ENCODE results near the gene CNMD.
"Not testable (repeated sequence)": the region's sequence is repeated elsewhere in the genome, so short reads cannot be mapped to it uniquely, and the experiment has no call there.

Gene CNMD

DNA sequence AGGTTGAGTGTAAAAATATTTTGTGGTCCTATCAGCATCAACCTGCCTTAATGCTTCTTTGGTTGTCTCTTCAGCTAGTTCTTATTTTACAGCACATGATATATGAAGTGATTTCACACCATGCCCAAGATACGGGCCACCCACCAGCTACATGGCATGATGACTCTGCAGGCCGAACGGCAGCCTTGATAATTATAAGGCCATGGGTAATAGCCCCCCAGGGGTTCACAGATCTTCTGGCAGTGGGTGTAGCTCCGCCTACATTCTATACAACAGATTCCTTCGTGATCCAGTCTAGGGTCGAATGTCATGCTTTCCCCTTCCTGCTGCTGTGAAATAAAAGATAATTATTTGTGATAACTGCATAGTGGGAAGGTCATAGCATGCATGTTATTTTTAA lies 36.1 kb downstream of the CNMD start:
- no peaks in the 10 kb centered on the region for H3K27me3 ChIP-seq (replicated peaks; ENCODE audit: control insufficient read depth, insufficient read depth, low read length)
- H3K36me3 ChIP-seq (ENCODE audit: control insufficient read depth, insufficient read depth, low read length), result no peaks in the 10 kb centered on the region
- H3K4me3 ChIP-seq (replicated peaks; ENCODE audit: low read depth, low read length), result no peak overlapping the region
- TF ChIP-seq, protein P1, sequence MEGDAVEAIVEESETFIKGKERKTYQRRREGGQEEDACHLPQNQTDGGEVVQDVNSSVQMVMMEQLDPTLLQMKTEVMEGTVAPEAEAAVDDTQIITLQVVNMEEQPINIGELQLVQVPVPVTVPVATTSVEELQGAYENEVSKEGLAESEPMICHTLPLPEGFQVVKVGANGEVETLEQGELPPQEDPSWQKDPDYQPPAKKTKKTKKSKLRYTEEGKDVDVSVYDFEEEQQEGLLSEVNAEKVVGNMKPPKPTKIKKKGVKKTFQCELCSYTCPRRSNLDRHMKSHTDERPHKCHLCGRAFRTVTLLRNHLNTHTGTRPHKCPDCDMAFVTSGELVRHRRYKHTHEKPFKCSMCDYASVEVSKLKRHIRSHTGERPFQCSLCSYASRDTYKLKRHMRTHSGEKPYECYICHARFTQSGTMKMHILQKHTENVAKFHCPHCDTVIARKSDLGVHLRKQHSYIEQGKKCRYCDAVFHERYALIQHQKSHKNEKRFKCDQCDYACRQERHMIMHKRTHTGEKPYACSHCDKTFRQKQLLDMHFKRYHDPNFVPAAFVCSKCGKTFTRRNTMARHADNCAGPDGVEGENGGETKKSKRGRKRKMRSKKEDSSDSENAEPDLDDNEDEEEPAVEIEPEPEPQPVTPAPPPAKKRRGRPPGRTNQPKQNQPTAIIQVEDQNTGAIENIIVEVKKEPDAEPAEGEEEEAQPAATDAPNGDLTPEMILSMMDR (IDR thresholded peaks at IDR 0.05; ENCODE audit: insufficient read depth, low read length, poor library complexity, severe bottlenecking), result no peak
- DNase-seq (ENCODE audit: extremely low read depth, insufficient read length), result no peak

DNA sequence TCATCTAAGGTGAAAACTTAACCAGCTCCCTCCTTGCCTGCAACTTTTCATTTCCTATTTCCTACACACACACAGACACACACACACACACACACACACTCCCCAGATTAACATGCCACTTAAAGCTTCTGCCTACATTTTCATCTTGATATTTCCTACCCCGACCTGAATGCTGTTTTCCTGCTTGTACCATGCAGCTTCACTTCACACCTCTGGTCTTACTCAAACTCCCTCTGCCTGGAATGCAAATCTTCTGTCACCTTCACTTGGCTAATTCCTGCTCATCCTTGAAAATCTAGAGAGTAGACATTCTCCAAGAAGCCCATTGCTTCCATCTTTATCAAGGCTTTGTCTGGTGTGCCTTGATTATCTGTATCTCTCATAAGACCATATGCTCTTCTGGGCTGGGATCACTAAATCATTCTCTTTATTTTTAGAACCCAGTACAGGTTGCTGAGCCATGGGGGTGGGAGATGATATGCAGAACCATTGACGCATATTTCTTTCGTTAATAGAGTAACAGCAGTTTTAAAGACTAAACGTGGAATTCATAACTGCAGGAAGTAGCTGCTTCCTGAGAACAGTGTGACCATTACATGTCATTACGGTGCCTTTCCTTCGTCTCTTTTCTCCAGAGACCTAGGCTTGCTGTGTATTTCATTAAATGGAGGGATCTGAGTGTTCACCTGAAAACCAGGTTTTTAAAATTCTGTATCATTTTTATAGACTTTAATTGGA lies 37.7 kb downstream of the CNMD start:
- H3K4me3 ChIP-seq (replicated peaks; ENCODE audit: low read depth, low read length), result no peak overlapping the region

DNA sequence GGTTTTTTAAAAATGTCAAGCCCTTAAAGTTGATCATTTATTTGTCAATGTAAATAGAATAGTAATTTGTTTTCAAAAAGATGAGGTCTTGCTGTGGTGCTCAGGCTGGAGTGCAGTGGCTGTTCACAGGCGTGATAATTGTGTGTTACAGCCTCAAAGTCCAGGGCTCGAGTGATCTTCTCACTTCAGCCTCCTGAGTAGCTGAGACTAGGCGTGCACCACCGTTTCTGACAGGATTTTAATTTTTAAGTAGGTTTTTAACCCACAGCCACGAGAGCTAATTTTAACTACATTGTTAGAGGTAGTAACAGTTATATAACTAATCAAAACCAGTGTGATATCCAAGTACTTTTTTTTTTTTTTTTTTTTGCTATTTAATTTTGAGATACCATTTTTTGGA lies 43.1 kb downstream of the CNMD start:
- no peak for DNase-seq (ENCODE audit: extremely low read depth, insufficient read length)
- H3K27me3 ChIP-seq (replicated peaks; ENCODE audit: control insufficient read depth, insufficient read depth, low read length), result no peaks in the 10 kb centered on the region
- no peaks in the 10 kb centered on the region for H3K36me3 ChIP-seq (ENCODE audit: control insufficient read depth, insufficient read depth, low read length)
- TF ChIP-seq, protein P1 (IDR thresholded peaks at IDR 0.05; ENCODE audit: insufficient read depth, low read length, poor library complexity, severe bottlenecking), result no peak
- no peak overlapping the region for H3K4me3 ChIP-seq (replicated peaks; ENCODE audit: low read depth, low read length)

More for the DNA sequence above, 37.7 kb downstream of the CNMD start:
- TF ChIP-seq, protein P1 (IDR thresholded peaks at IDR 0.05; ENCODE audit: insufficient read depth, low read length, poor library complexity, severe bottlenecking), result no peak
- Histone ChIP-seq H3K36me3 (ENCODE audit: control insufficient read depth, insufficient read depth, low read length) (no peaks in the 10 kb centered on the region), H3K27me3 (replicated peaks; ENCODE audit: control insufficient read depth, insufficient read depth, low read length) (no peaks in the 10 kb centered on the region)
- DNase-seq (ENCODE audit: extremely low read depth, insufficient read length), result no peak

DNA sequence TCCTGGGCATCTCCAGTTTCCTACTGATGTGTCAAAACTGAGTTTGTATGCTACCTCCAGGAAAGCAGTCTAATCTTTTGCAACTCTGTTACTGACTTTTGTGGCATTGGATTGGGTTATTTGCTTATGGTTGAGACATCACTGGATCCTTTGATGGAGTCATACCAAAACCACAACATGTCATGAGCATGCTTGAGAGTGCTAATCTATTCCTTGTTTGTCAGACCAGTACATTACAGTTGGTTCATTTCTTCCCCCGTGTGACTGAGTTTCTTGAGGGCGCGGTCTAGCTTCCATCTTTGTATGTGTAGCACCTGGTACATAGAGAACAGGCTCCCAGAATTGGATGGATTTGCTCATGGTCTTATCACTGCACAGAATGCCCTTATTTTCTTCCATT lies 43.8 kb downstream of the CNMD start:
- Histone ChIP-seq H3K36me3 (ENCODE audit: control insufficient read depth, insufficient read depth, low read length) (no peaks in the 10 kb centered on the region), H3K27me3 (replicated peaks; ENCODE audit: control insufficient read depth, insufficient read depth, low read length) (no peaks in the 10 kb centered on the region), H3K4me3 (replicated peaks; ENCODE audit: low read depth, low read length) (no peak overlapping the region)
- TF ChIP-seq, protein P1 (IDR thresholded peaks at IDR 0.05; ENCODE audit: insufficient read depth, low read length, poor library complexity, severe bottlenecking), result no peak
- peak; percentile 18 for DNase-seq (ENCODE audit: extremely low read depth, insufficient read length)

DNA sequence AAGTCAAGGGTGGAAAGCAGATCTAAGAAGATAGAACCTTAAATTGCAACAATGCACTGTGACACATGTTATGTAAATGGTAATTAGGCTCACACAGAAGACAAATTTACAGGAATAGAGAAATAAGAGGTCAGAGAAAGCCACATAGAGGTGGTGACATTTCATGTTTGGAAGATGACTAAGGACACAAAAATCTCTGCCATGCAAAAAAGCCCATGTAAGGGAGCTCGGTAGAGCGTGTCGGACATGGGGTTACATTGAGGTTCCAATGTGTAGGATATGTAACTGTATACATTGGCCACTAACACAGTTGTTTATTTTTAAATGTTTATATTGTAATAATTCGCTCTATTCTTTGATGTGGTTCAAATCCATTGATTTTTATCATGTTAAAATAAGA lies 53.2 kb downstream of the CNMD start:
- Histone ChIP-seq H3K4me3 (replicated peaks; ENCODE audit: low read depth, low read length) (no peak overlapping the region), H3K36me3 (ENCODE audit: control insufficient read depth, insufficient read depth, low read length) (peaks cover 3% of the 10 kb centered on the region), H3K27me3 (replicated peaks; ENCODE audit: control insufficient read depth, insufficient read depth, low read length) (no peaks in the 10 kb centered on the region)
- no peak for DNase-seq (ENCODE audit: extremely low read depth, insufficient read length)
- TF ChIP-seq, protein P1 (IDR thresholded peaks at IDR 0.05; ENCODE audit: insufficient read depth, low read length, poor library complexity, severe bottlenecking), result no peak

DNA sequence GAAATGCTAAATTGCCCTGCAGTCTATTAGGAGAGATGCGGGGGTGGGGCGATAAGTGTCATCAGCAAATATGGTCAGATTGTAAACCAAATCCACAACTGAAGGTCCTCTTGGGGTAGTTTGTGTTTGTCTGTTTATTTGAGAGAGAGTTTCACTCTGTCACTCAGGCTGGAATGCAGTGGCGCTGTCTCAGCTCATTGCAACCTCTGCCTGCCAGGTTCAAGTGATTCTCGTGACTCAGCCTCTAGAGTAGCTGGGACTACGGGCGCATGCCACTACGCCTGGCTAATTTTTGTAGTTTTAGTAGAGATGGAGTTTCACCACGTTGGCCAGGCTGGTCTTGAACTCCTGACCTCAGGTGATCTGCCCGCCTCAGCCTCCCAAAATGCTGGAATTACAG lies 53.8 kb downstream of the CNMD start:
- not testable (repeated sequence) for H3K27me3 ChIP-seq (replicated peaks; ENCODE audit: control insufficient read depth, insufficient read depth, low read length); H3K36me3 ChIP-seq (ENCODE audit: control insufficient read depth, insufficient read depth, low read length); H3K4me3 ChIP-seq (replicated peaks; ENCODE audit: low read depth, low read length); DNase-seq (ENCODE audit: extremely low read depth, insufficient read length)
